A172 (cell line): ENCODE data around the gene FAM114A1. TPM values are rescaled to one million over a fixed set of nuclear protein-coding genes. Genes with fewer than 3 reads are reported as not detected.

Source experiments
- DNase-seq: peaks from one replicate; pipeline ENCODE4 v3.0.0-alpha.2; 2015; ENCODE audit warnings: low spot score
- total RNA-seq: library from RNA; depleted of rRNA; stranded (reverse); fragments of >200 nt; shearing (Covaris generic); gene quantifications from 2 replicates; pipeline ENCODE4 v1.2.3, GENCODE V29; 2014

Gene FAM114A1
- total RNA-seq, 1 experiment from 2014 or later = 89.1 TPM

DNA sequence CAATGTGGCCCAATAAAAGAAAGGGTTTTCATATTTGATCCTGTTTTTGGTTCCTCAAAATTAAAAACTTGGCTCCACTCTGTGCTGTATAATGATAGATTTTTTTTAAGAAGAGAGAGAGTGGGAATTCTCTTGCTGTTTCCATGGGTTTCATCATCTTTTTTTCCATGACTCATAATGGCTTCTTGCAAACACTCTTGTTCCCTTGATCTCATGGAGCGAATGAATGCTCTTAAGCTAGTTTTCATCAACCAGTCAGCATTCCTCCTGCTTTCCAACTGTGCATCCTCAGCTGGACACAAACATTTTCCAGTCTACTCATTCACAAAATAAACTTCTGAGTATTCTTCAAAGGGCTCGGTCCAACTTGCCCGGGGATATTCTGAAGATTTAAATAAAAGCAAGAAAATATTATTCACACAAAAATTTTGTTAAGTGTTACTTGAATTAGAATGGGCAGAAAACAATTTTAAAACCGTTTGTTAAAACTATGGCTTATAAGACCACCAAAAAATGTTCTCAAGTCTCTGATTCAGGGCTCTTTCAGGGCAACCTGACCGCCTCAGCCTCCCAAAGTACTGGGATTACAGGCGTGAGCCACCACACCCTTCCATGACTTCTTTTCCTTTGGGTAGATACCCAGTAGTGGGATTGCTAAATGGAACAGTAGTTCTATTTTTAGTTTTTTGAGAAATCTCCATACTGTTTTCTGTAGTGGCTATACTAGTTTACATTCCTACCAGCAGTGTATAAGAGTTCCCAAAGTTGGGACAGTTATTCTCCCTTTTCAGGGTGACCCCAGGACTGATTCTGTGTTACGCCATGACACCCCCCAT is 99.9 kb downstream of the FAM114A1 start:
- peak; percentile 83 for DNase-seq

DNA sequence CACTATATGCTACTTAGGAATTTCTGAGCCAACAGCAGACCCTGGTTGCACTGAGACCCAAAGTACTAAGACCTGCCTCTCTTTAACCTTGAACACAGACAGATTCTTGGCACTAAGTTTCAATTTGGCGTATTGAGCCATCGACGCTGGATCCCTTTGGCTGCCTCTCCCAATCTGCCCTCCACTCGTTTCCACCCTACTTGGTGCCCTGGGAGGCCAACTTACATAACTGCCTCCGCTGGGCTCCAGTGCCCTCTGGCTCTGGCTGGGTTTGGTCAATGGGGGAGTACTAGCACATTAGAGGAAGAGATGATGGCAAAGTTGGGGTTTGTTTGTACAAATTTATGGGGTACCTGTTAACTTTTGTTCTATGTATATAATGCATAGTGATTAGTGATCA is 101.1 kb downstream of the FAM114A1 start:
- DNase-seq = no peak

DNA sequence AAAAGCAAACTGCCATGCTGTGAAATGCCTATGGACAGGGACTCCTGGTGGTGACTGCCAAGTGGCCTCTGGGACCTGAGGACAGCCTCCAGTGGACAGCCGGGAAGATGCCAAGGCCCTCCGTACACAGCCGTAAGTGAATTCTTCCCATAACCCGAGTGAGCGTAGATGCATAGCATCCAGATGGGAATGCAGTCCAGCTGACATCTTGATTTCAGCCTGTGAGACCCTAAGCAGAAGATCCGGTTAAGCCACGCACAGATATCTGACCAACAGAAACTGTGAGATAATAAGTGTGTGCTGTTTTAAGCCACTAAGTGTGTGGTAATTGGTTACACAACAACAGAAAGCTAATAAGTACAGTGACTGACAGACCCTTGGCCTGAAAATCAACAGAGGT is 108.7 kb downstream of the FAM114A1 start:
- DNase-seq = no peak

DNA sequence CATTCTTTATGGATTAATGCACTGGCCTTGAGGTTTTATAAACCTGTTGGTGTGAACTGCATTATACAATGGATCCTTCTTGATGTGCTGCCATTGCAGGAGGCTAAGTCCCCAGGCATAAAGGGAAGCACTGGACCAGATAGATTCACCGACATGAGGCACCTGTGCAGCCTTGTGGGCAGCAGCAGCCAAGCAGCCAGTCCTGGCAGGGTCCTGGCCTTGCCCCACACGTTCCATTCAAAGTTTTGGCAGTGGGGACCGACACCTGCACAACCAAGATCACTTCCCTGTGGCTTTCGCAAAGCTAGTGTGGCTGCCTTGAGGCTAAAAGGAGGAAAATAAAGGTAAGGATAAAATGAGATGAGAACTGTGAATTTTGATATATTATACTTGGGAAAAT is 111.5 kb downstream of the FAM114A1 start:
- no peak for DNase-seq

DNA sequence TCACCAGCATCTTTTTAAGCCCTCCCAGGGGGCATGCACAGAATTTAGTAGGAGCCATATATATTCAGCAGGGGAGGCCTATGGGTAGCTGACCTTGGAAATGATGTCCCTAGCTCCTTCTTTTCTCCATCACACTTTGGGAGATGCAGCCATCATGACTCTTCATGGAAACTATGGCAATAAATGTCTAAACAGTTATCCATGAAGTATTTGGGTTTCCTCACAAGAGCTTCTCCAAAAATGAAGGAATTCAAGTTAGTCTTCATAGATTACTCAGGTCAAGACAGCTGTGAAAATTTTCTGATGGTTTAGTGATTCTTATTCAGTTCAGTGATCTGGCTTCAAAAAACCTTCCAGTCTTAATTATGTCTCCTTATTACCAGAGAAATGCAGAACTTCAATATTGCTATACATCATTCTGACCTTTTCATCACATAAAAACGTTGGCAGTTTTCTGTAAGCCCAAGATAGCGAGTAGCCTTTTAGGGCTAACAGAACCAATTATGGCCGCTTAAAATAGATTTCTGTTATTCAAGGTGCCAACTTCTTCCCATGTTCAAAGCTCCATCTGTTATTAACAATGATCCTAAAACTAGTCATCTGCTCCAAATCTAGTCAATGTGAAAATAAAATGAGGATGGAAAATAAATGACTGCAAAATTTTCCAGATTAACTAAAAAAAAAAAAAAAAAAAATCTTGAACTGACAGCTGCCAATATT is 112.1 kb downstream of the FAM114A1 start:
- no peak for DNase-seq

DNA sequence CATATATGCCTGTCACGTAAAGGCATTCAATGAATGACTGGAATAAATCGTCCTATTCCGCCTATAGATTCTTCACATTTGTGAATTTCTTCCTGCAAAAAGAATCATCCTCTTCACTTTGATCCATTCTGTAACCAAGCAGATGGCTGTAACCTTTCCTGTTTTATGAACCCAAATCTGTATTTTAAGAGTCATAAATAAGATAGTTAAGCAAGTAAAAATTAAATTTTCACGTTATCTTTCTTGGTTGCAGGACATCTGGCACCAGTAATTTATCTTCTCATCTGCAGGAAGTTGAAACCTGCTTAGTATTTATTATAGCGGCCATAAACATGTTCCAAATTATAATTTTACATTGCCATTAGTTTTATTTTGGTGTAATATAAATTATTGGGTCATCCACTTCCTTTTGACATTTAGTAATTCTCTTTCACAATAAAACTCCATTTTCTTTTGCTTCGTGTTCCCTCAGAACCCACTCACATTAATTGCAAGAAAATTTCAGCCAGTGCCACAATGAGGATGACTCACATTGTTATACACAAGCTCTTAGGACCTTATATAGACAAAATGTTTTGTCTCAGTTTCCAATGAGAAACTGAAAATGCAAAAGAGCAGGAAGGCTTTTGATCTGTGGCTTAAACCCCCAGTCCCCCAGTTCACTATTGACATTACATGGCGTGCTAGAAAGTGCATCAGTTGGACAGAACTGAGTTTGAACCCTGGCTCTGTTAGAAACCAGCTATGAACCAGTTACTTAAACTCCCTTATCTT is 113.5 kb downstream of the FAM114A1 start:
- peak; percentile 51 for DNase-seq

DNA sequence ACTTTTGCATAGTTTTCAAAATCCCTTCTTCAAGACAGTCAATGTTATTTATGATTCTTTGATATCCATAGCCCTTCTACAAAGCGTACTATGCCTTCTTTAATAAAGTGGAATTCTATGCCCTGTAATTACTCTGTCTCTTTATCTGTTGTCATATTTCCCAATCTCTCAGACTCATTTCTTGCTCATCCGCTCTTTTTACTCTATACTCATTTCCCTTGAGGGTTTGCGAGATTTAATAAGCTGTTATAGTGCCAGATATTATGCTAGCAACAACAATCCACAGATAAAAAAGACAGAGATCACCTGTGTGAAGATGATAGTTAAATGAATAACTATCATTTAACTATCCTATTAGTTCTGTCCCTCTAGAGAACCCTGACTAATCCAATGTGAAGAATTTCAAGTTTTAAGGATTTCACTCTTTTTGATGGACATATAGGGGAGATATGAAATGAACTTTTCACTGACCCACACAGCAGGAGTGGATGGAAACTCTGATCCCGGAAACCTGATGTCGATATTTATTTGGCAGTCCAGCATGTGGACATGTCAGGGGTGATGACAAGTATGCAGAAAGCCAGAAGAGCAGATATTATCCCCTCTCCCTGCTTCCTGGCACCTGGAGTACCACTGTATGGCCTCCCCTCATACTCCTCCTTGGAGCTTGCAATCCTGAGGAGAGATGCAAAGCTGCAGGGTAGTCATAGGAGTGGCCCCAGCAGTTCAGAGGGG is 114.9 kb downstream of the FAM114A1 start:
- DNase-seq = no peak

DNA sequence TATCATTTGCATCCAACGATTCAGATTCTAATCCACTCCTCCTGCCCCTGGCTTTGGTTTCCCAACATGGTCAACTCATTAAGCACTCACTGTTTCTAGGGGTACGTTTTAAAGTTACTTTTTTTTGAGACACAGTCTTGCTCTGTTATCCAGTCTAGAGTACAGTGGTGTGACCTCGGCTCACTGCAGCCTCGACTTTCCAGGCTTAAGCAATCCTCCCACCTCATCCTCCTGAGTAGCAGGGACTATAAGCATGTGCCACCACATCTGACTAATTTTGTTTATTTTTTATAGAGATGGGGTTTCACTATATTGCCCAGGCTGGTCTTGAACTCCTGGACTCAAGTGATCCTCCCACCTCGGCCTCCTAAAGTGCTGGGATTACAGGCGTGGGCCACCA is 115.7 kb downstream of the FAM114A1 start:
- no peak for DNase-seq

DNA sequence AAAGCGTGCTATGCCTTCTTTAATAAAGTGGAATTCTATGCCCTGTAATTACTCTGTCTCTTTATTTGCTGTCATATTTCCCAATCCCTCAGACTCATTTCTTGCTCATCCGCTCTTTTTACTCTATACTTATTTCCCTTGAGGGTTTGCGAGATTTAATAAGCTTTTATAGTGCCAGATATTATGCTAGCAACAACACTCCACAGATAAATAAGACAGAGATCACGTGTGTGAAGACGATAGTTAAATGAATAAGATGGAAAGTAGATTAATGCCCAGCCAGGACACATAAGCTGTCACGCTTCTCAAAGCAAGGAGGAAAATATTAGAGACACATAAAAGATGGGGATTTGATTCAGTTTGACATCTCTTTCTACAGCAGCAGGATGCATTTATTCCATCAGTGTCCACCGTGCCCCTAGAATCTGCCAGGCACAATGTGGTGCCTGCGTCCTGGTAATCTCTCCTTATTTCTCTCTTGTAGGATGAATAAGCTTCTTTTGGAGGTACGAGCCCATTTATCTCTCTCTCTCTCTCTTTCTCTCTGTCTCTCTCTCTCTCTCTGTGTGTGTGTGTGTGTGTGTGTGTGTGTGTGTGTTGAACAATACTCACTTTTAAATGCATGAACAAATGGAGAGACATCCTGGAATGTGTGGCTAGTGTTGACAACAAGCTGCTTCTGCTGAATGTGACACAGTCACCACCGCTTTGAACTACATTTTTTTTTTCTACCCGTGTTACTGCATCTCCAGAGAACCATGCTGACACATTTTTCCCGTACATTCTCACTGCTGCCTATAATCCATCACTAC is 116.4 kb downstream of the FAM114A1 start:
- no peak for DNase-seq

DNA sequence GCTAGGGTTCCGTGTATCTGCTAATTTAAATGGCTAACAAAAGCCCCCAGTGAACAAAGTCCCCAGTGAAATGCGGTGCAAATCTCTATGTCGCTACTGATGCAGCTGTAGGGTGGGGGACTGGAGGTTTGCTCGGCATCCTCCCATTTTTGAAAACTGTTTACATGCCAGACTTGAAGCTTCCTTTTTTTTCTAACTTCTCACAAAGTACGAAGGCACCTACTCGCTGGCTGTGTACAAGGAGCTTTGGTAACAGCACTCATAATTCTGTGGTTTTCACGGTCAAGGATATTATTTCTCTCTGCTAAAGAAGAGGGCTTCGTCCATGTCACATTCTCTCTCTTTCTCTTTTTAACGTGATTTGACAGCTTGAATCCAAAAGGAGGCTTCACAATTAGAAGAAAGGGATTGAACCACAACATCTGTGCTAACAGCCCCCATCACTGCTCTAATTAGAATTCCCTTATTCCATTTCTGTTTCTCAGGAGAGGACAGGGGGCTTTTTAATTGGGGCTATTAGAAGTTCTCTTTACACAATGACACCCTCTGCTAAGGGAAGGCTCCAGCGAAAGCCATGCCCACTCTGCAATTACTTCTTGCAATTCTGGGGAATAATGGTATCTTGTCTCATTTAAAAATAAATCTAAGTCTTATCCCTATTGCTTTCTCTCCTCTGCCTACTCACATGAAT is 117.9 kb downstream of the FAM114A1 start:
- no peak for DNase-seq

DNA sequence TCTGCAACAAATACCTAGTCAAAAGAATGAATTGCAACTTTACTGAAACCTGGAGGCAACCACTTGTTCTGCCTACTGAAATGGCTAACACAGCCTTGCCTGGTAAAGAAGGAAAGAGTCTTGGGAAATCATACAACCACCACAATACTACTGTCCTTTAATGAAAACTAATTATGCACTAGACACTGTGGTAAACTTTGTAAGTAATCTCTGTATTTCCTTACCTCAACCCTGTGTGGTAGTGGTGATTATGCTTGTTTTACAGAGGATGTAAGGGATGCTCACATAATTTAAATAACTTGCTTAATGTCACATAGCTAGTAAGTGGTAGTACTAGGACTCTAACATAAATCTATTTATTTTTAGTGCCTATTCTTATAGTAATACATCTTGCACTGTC is 119.9 kb downstream of the FAM114A1 start:
- DNase-seq = no peak

DNA sequence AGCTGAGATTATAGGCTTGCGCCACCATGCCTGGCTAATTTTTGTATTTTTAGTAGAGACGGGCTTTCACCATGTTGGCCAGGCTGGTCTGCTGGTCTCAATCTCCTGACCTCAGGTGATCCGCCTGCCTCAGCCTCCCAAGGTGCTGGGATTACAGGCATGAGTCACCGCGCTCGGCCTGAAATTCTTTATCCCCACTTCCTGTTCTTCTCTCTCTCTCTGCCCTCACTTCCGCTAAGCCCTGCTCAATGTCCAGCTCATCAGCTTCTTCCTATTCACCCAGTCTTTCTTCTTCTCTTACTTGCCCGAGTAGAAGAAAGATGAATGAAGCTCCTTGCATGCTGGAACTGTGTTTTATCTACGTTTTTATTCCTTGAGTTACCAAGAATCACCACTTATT is 120.7 kb downstream of the FAM114A1 start:
- DNase-seq = peak; percentile 86

DNA sequence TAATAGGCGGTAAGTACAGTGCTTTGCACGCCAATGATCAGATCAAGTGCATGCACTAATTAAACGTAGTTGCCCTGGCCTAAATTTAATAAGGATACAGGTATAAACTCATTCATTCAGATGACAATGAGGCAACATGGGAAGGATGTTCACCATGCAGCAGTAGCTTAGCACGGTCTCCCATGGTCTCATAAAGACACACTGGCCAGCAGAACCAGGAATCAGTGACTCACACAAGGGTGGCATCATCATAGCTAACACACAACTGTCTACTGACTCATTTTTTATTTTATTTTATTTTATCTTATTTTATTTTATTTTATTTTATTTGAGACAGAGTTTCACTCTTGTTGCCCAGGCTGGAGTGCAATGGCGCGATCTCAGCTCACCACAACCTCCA is 121.9 kb downstream of the FAM114A1 start:
- DNase-seq = peak; percentile 41

DNA sequence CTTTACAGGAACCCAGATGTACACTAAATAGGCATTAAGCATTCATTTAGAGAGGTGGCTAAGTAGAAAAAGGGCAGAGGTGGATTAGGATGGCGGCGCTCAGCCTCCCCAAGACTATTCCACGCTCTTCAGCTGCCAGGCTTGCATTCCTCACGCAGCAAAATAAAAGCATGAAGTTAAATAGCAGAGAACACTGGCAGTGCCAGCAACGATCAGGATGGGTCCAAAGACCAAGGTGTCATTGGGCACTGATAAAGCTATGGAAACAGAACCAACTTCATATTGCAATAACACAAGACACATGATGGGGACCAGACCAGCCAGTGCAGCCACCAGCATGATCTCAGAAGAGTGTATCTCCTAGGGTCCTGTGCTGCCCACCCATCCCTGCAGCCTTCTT is 122.6 kb downstream of the FAM114A1 start:
- DNase-seq = no peak

DNA sequence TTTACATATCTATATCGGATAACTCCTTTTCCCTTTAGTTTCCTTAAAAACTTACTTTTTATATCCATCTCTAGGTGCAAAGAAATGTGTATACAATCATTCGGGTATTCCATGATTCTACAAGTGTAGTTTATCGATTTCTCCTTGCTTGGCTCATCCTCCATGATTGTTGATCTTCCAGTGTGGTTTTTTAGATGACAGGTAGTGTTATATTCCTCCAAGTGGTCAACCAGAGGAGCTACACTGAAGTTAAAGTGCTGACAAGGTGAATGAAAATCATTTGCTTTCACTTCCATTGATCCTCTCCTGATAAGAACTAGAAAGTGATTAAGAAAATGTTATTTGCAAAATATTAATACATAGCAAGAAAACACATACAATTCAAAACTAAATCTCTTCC is 126.1 kb downstream of the FAM114A1 start:
- no peak for DNase-seq

DNA sequence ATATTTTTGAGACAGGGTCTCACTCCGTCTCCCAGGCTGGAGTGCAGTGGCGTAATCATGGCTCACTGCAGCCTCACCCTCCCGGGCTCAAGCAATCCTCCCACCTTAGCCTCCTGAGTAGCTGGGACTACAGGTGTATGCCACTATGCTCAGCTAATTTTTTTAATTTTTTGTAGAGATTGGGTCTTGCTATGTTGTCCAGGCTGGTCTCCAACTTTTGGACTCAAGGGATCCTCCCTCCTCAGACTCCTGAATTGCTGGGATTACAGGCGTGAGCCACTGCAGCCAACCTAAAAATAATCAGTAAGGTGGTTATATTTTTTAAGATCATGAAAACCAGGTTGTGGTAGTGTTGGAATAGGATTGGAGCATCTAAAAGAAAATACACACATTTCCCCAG is 126.5 kb downstream of the FAM114A1 start:
- DNase-seq = no peak
